A549 (cell line): Measurements from ENCODE around the gene SOX6.

Experiments used
- CBX2 ChIP-seq: fragments of 200-600 bp; sonication (generic); IDR thresholded peaks from 2 replicates; pipeline ENCODE4 v1.6.1; 2016; ENCODE audit warnings: low read depth, mild to moderate bottlenecking, borderline replicate concordance
- CHD2 ChIP-seq: fragments of 150-350 bp; IDR thresholded peaks from 2 replicates; pipeline ENCODE4 v1.6.1; 2014; ENCODE audit warnings: low read length; ENCODE audit not compliant: partially characterized antibody
- CTCF ChIP-seq: fragments of >200 bp; sonication (Bioruptor Twin); formaldehyde crosslinking; IDR thresholded peaks from 3 replicates; pipeline ENCODE4 v1.5.1; 2016
- EP300 ChIP-seq, 2 experiments: fragments of >200 bp; sonication (Bioruptor Twin); formaldehyde crosslinking; IDR thresholded peaks; 2 replicates in 1 of 2; 3 replicates in 1 of 2; pipeline ENCODE4 v1.6.1; 2016 to 2017
- JUN ChIP-seq, 2 experiments: fragments of >200 bp; sonication (Bioruptor Twin); formaldehyde crosslinking; IDR thresholded peaks; 2 replicates in 1 of 2; 3 replicates in 1 of 2; pipeline ENCODE4 v1.6.1; 2016 to 2017
- PBX3 ChIP-seq: IDR thresholded peaks from 2 replicates; pipeline ENCODE4 v1.6.1; 2012
- POLR2A ChIP-seq: IDR thresholded peaks from 2 replicates; pipeline ENCODE4 v1.6.1; 2012; ENCODE audit warnings: mild to moderate bottlenecking, low read length
- RAD21 ChIP-seq, 2 experiments: fragments of >200 bp in 1 of 2; sonication (Bioruptor Twin) in 1 of 2; formaldehyde crosslinking in 1 of 2; IDR thresholded peaks in 1 of 2; conservative IDR thresholded peaks in 1 of 2; 2 replicates in 1 of 2; 3 replicates in 1 of 2; pipeline ENCODE4 v1.6.1; 2012 to 2018; ENCODE audit warnings: inconsistent platforms in 1 of 2
- TP53 ChIP-seq: fragments of 250-450 bp; sonication (Bioruptor Pico); IDR thresholded peaks from 2 replicates; pipeline ENCODE4 v1.5.0; 2021; ENCODE audit warnings: mild to moderate bottlenecking, moderate library complexity

GRCh38 chr11:16011396-16011795, 344.9 kb downstream of the SOX6 start:
- TF ChIP-seq CBX2 (no peak), JUN (IDR thresholded peaks at IDR 0.05) (no peak), CTCF (no peak), POLR2A (no peak), TP53 (CRISPR knock-in tag) (no peak), RAD21 (conservative IDR thresholded peaks at IDR 0.05 in 1 of 2, IDR thresholded peaks at IDR 0.05 in 1 of 2) (no peak), PBX3 (no peak), EP300 (IDR thresholded peaks at IDR 0.05) (no peak), CHD2 (no peak)
